Bronchial epithelial cell (primary cell): ENCODE measurements around the gene RPTOR. TPM values are rescaled to one million over a fixed set of nuclear protein-coding genes. Genes with fewer than 3 reads are reported as not detected.

ENCODE experiments used
- DNase-seq: peaks from one replicate; pipeline ENCODE4 v3.0.0-alpha.2; 2010; ENCODE audit warnings: low read depth
- FAIRE-seq: peaks from 2 replicates; lab custom pipeline; 2011; peaks lifted over from hg19 to GRCh38; lab: Jason Lieb, UNC
- H3K27me3 ChIP-seq: 2 replicates; pipeline ENCODE4 v1.5.1; 2011; ENCODE audit warnings: low read length; ENCODE audit not compliant: control insufficient read depth, insufficient read depth
- H3K36me3 ChIP-seq: 2 replicates; pipeline ENCODE4 v1.5.1; 2011; ENCODE audit warnings: low read length; ENCODE audit not compliant: control insufficient read depth, insufficient read depth
- H3K4me3 ChIP-seq: 2 replicates; pipeline ENCODE4 v1.5.1; 2011; ENCODE audit warnings: mild to moderate bottlenecking, low read depth, low read length, control low read depth
- CTCF ChIP-seq: IDR thresholded peaks from 2 replicates; pipeline ENCODE4 v1.5.1; 2011; ENCODE audit warnings: mild to moderate bottlenecking, moderate library complexity, low read length, control low read depth, inconsistent platforms; ENCODE audit not compliant: insufficient read depth, severe bottlenecking
- total RNA-seq: library from RNA; depleted of rRNA; stranded (reverse); fragments of >200 nt; gene quantifications from 2 replicates; pipeline ENCODE4 v1.2.1, GENCODE V29; 2014

The RPTOR gene
- total RNA-seq: 14.0 and 17.5 TPM in 2 replicates

- FAIRE-seq: no peak
- no peaks in the 10 kb centered on the region for H3K27me3 ChIP-seq
- peak; percentile 77 for DNase-seq
- peak within 1 kb of the TSS; percentile 91 for H3K4me3 ChIP-seq
- H3K36me3 ChIP-seq: no peaks in the 10 kb centered on the region
- no peak for TF ChIP-seq CTCF
Measured at GRCh38 chr17:80544655-80545498, at the start of gene RPTOR. Gene RPTOR (plus strand): TSS chr17:80544838. CDS start chr17:80545630, 792 bp downstream.

- Histone ChIP-seq H3K36me3 (no peaks in the 10 kb centered on the region), H3K4me3 (no peak overlapping the region), H3K27me3 (peaks cover 5% of the 10 kb centered on the region)
- DNase-seq (no peak), FAIRE-seq (peak; percentile 96)
- TF ChIP-seq CTCF: no peak
Measured at GRCh38 chr17:80497726-80498241, 46.9 kb upstream of the RPTOR start.

- DNase-seq: no peak
- TF ChIP-seq CTCF: no peak
- no peak for FAIRE-seq
- peaks cover 2% of the 10 kb centered on the region for H3K27me3 ChIP-seq
- H3K4me3 ChIP-seq: no peak overlapping the region
- H3K36me3 ChIP-seq: no peaks in the 10 kb centered on the region
Measured at GRCh38 chr17:80498242-80498919, 46.3 kb upstream of the RPTOR start.

GRCh38 chr17:80498920-80499410, 45.7 kb upstream of the RPTOR start:
- Histone ChIP-seq H3K36me3 (no peaks in the 10 kb centered on the region), H3K27me3 (peaks cover 2% of the 10 kb centered on the region), H3K4me3 (no peak overlapping the region)
- FAIRE-seq: no peak
- no peak for TF ChIP-seq CTCF
- DNase-seq: no peak

GRCh38 chr17:80499560-80499959, 45.1 kb upstream of the RPTOR start:
- Histone ChIP-seq H3K36me3 (no peaks in the 10 kb centered on the region), H3K4me3 (no peak overlapping the region), H3K27me3 (peaks cover 2% of the 10 kb centered on the region)
- FAIRE-seq (no peak), DNase-seq (no peak)
- TF ChIP-seq CTCF: no peak
